ENCODE data around the gene CYP27C1.
A peak's percentile ranks its signal among the peaks of the same experiment; 100 is the strongest.

The CYP27C1 gene

DNA sequence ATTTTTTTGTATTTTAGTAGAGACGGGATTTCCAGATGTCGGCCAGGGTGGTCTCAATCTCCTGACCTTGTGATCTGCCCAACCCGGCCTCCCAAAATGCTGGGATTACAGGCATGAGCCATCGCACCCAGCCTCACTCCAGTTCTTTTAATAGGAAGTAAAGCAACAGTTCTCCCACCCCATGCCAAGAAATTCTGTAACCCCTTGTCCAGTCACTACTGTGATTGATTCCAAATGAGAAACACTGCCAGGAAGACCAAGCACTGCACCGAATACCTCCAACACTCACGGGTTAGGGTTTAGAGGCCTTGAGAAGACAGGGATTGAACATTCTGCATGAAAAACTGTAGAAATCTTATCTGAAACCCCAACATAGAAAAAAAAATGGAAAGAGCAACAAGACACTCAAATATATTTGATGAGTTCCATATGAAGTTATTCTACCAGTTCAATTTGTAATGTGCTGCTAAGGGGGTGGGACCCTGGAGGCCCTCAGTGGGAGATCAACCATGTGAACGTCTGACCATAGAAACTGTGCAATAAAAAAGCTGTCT, 65.0 kb downstream of the CYP27C1 start:
- H3K4me1 ChIP-seq (ENCODE audit: control extremely low read depth in 1 of 4, control insufficient read depth in 4 of 4, insufficient read depth in 4 of 4, low read length in 3 of 4) = peaks cover 0 to 29% (median 4%) of the 10 kb centered on the region in 4 experiments
- CTCF ChIA-PET = interaction anchor here (1.6 kb wide), 1 partner anchor 18 kb away, joined by 5 read pairs; no protein-coding TSS in a partner anchor
- WGBS (ENCODE audit: insufficient coverage) = 97% methylated on average over 5 of the region's 7 CpGs
- no peak for DNase-seq
- no peaks in the 10 kb centered on the region for H3K27me3 ChIP-seq (replicated peaks in 2 of 5; ENCODE audit: control insufficient read depth in 4 of 5, insufficient read depth in 5 of 5, low read length in 4 of 5)
- no peak overlapping the region for H3K27ac ChIP-seq (ENCODE audit: insufficient read depth in 1 of 2, low read depth in 1 of 2, low read length in 2 of 2, poor library complexity in 1 of 2, severe bottlenecking in 2 of 2)
- H3K4me3 ChIP-seq (ENCODE audit: control insufficient read depth in 1 of 7, extremely low read depth in 1 of 7, insufficient read depth in 4 of 7, low read depth in 2 of 7, low read length in 6 of 7) = no peak overlapping the region
- no peaks in the 10 kb centered on the region for H3K36me3 ChIP-seq (ENCODE audit: control insufficient read depth in 4 of 4, insufficient read depth in 4 of 4, low read length in 3 of 4)
- H3K9me3 ChIP-seq (ENCODE audit: control extremely low read depth in 1 of 5, control insufficient read depth in 4 of 5, insufficient read depth in 2 of 5, low read depth in 1 of 5, low read length in 4 of 5) = peaks cover 0 to 10% (median 4%) of the 10 kb centered on the region in 5 experiments
- POLR2A ChIA-PET = interaction anchor here (0.7 kb wide), 1 partner anchor 582 kb away, joined by 4 read pairs; no protein-coding TSS in a partner anchor

GRCh38 chr2:127154396-127154795, 65.7 kb downstream of the CYP27C1 start:
- POLR2A ChIA-PET = no interaction called here
- no peak overlapping the region for H3K4me3 ChIP-seq (ENCODE audit: control insufficient read depth in 1 of 7, extremely low read depth in 1 of 7, insufficient read depth in 4 of 7, low read depth in 2 of 7, low read length in 6 of 7)
- peaks cover 0 to 10% (median 4%) of the 10 kb centered on the region in 5 experiments for H3K9me3 ChIP-seq (ENCODE audit: control extremely low read depth in 1 of 5, control insufficient read depth in 4 of 5, insufficient read depth in 2 of 5, low read depth in 1 of 5, low read length in 4 of 5)
- no peaks in the 10 kb centered on the region for H3K36me3 ChIP-seq (ENCODE audit: control insufficient read depth in 4 of 4, insufficient read depth in 4 of 4, low read length in 3 of 4)
- no peaks in the 10 kb centered on the region for H3K27me3 ChIP-seq (replicated peaks in 2 of 5; ENCODE audit: control insufficient read depth in 4 of 5, insufficient read depth in 5 of 5, low read length in 4 of 5)
- no peak overlapping the region for H3K27ac ChIP-seq (ENCODE audit: insufficient read depth in 1 of 2, low read depth in 1 of 2, low read length in 2 of 2, poor library complexity in 1 of 2, severe bottlenecking in 2 of 2)
- WGBS (ENCODE audit: insufficient coverage) = 88% methylated on average over 4 of the region's 4 CpGs
- CTCF ChIA-PET = interaction anchor here (1.6 kb wide), 1 partner anchor 19 kb away, joined by 5 read pairs; no protein-coding TSS in a partner anchor
- peaks cover 0 to 27% (median 4%) of the 10 kb centered on the region in 4 experiments for H3K4me1 ChIP-seq (ENCODE audit: control extremely low read depth in 1 of 4, control insufficient read depth in 4 of 4, insufficient read depth in 4 of 4, low read length in 3 of 4)
- DNase-seq = no peak

GRCh38 chr2:127153691-127154158, 66.4 kb downstream of the CYP27C1 start:
- Histone ChIP-seq H3K4me1 (ENCODE audit: control extremely low read depth in 1 of 4, control insufficient read depth in 4 of 4, insufficient read depth in 4 of 4, low read length in 3 of 4) (peaks cover 0 to 20% (median 1%) of the 10 kb centered on the region in 4 experiments), H3K4me3 (ENCODE audit: control insufficient read depth in 1 of 7, extremely low read depth in 1 of 7, insufficient read depth in 4 of 7, low read depth in 2 of 7, low read length in 6 of 7) (no peak overlapping the region), H3K36me3 (ENCODE audit: control insufficient read depth in 4 of 4, insufficient read depth in 4 of 4, low read length in 3 of 4) (no peaks in the 10 kb centered on the region), H3K27me3 (replicated peaks in 2 of 5; ENCODE audit: control insufficient read depth in 4 of 5, insufficient read depth in 5 of 5, low read length in 4 of 5) (no peaks in the 10 kb centered on the region), H3K27ac (ENCODE audit: insufficient read depth in 1 of 2, low read depth in 1 of 2, low read length in 2 of 2, poor library complexity in 1 of 2, severe bottlenecking in 2 of 2) (no peak overlapping the region), H3K9me3 (ENCODE audit: control extremely low read depth in 1 of 5, control insufficient read depth in 4 of 5, insufficient read depth in 2 of 5, low read depth in 1 of 5, low read length in 4 of 5) (peaks cover 0 to 10% (median 4%) of the 10 kb centered on the region in 5 experiments)
- no peak for DNase-seq
- 92% methylated on average over 5 of the region's 6 CpGs for WGBS (ENCODE audit: insufficient coverage)
- ChIA-PET CTCF (interaction anchor here (1.4 to 1.6 kb wide), 2 partner anchors 20 to 73 kb away, joined by 3 to 5 read pairs; no protein-coding TSS in a partner anchor), POLR2A (no interaction called here)

GRCh38 chr2:127150996-127151395, 69.1 kb downstream of the CYP27C1 start:
- H3K27me3 ChIP-seq (replicated peaks in 2 of 5; ENCODE audit: control insufficient read depth in 4 of 5, insufficient read depth in 5 of 5, low read length in 4 of 5) = no peaks in the 10 kb centered on the region
- no peaks in the 10 kb centered on the region for H3K36me3 ChIP-seq (ENCODE audit: control insufficient read depth in 4 of 4, insufficient read depth in 4 of 4, low read length in 3 of 4)
- CTCF ChIA-PET = interaction anchor here (1.3 kb wide), 1 partner anchor 10 kb away, joined by 5 read pairs; no protein-coding TSS in a partner anchor
- no peak overlapping the region for H3K27ac ChIP-seq (ENCODE audit: insufficient read depth in 1 of 2, low read depth in 1 of 2, low read length in 2 of 2, poor library complexity in 1 of 2, severe bottlenecking in 2 of 2)
- POLR2A ChIA-PET = no interaction called here
- peaks cover 0 to 10% (median 4%) of the 10 kb centered on the region in 5 experiments for H3K9me3 ChIP-seq (ENCODE audit: control extremely low read depth in 1 of 5, control insufficient read depth in 4 of 5, insufficient read depth in 2 of 5, low read depth in 1 of 5, low read length in 4 of 5)
- no peak overlapping the region for H3K4me3 ChIP-seq (ENCODE audit: control insufficient read depth in 1 of 7, extremely low read depth in 1 of 7, insufficient read depth in 4 of 7, low read depth in 2 of 7, low read length in 6 of 7)
- peaks cover 0 to 6% (median 0%) of the 10 kb centered on the region in 4 experiments for H3K4me1 ChIP-seq (ENCODE audit: control extremely low read depth in 1 of 4, control insufficient read depth in 4 of 4, insufficient read depth in 4 of 4, low read length in 3 of 4)
- WGBS (ENCODE audit: insufficient coverage) = 100% methylated on average over 1 of the region's 1 CpG
- no peak for DNase-seq

DNA sequence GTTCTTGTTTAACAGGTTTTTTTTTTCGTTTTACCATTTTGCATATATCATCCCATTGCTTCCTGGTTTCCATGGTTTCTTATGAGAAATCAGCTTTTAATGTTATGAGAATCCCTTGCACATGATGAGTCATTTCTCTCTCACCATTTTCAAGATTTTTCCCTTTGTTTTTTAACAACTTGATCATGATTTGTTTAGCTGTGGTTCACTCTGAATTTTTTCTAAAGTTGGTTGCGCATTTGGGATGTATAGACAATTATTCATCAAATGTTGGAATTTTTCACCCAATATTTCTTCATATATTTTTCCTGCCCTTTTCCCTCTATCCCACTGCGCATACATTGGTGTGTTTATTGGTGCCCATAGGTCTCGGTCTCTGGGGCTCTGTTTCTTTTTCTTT, 70.7 kb downstream of the CYP27C1 start:
- no CpG with 5 or more reads among the region's 4 CpGs for WGBS (ENCODE audit: insufficient coverage)
- ChIA-PET CTCF (no interaction called here), POLR2A (no interaction called here)
- peak in 2 of 3 donors; percentile 17 to 40 for DNase-seq
- H3K4me3 ChIP-seq (ENCODE audit: control insufficient read depth in 1 of 7, extremely low read depth in 1 of 7, insufficient read depth in 4 of 7, low read depth in 2 of 7, low read length in 6 of 7) = no peak overlapping the region
- H3K27me3 ChIP-seq (replicated peaks in 2 of 5; ENCODE audit: control insufficient read depth in 4 of 5, insufficient read depth in 5 of 5, low read length in 4 of 5) = no peaks in the 10 kb centered on the region
- peaks cover 0 to 10% (median 4%) of the 10 kb centered on the region in 5 experiments for H3K9me3 ChIP-seq (ENCODE audit: control extremely low read depth in 1 of 5, control insufficient read depth in 4 of 5, insufficient read depth in 2 of 5, low read depth in 1 of 5, low read length in 4 of 5)
- H3K36me3 ChIP-seq (ENCODE audit: control insufficient read depth in 4 of 4, insufficient read depth in 4 of 4, low read length in 3 of 4) = no peaks in the 10 kb centered on the region
- no peak overlapping the region for H3K27ac ChIP-seq (ENCODE audit: insufficient read depth in 1 of 2, low read depth in 1 of 2, low read length in 2 of 2, poor library complexity in 1 of 2, severe bottlenecking in 2 of 2)
- H3K4me1 ChIP-seq (ENCODE audit: control extremely low read depth in 1 of 4, control insufficient read depth in 4 of 4, insufficient read depth in 4 of 4, low read length in 3 of 4) = peaks cover 0 to 6% (median 0%) of the 10 kb centered on the region in 4 experiments

DNA sequence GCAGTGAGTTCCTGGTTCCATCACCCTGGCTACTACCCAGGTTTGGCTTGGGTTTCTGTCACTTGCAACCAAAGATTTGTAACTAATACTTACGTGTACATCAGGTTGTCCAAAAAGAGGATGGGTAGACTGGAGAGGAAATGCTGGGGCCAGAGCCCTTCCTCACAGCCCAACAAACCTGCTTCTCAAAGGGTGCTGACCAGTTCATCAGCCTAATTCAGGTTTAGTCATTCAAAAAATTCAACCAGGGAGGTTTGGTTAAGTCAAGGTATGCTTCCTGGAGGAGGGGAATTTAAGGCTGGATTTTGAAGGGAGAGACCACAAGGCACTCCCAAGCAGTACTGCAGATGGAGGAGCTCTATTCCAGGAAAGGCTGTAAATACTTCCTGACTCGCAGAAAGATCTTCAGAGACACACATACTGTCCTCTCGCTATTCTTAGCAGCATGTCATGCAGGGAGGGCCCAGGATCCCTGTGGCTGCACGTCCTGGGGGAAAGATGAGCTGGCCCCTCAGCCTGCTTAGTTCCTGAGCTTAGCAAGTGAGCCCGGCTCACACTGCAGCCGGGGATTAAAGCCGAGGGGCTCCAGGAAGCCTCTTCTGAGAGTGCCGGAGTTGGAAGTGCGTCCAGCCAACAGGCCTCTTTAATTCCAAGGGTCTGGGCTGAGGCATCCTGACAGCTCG, 73.1 kb downstream of the CYP27C1 start:
- POLR2A ChIA-PET = no interaction called here
- Histone ChIP-seq H3K9me3 (ENCODE audit: control extremely low read depth in 1 of 5, control insufficient read depth in 4 of 5, insufficient read depth in 2 of 5, low read depth in 1 of 5, low read length in 4 of 5) (peaks cover 0 to 10% (median 4%) of the 10 kb centered on the region in 5 experiments), H3K4me3 (ENCODE audit: control insufficient read depth in 1 of 7, extremely low read depth in 1 of 7, insufficient read depth in 4 of 7, low read depth in 2 of 7, low read length in 6 of 7) (no peak overlapping the region), H3K27me3 (replicated peaks in 2 of 5; ENCODE audit: control insufficient read depth in 4 of 5, insufficient read depth in 5 of 5, low read length in 4 of 5) (no peaks in the 10 kb centered on the region), H3K4me1 (ENCODE audit: control extremely low read depth in 1 of 4, control insufficient read depth in 4 of 4, insufficient read depth in 4 of 4, low read length in 3 of 4) (no peaks in the 10 kb centered on the region), H3K36me3 (ENCODE audit: control insufficient read depth in 4 of 4, insufficient read depth in 4 of 4, low read length in 3 of 4) (no peaks in the 10 kb centered on the region), H3K27ac (ENCODE audit: insufficient read depth in 1 of 2, low read depth in 1 of 2, low read length in 2 of 2, poor library complexity in 1 of 2, severe bottlenecking in 2 of 2) (no peak overlapping the region)
- CTCF ChIA-PET = interaction anchor here (1.5 kb wide), 1 partner anchor 8 kb away, joined by 3 read pairs; no protein-coding TSS in a partner anchor
- DNase-seq = no peak
- WGBS (ENCODE audit: insufficient coverage) = 98% methylated on average over 9 of the region's 10 CpGs
